Heart left ventricle (tissue), 16 donors: ENCODE data around the gene SNX20. TPM values are rescaled to one million over a fixed set of nuclear protein-coding genes. Genes with fewer than 3 reads are reported as not detected.

ENCODE experiments used
- ATAC-seq, 4 donors: fragments of 200-7000 bp; cut with Tn5 transposase; one replicate each; pipeline ENCODE4 v1.9.1; 2020 to 2022; ENCODE audit warnings: moderate library complexity in 4 of 4, mild to moderate bottlenecking in 3 of 4, moderate number of reproducible peaks in 1 of 4
- DNase-seq, 5 donors: peaks; one replicate each; pipeline ENCODE4 v3.0.0-alpha.2; 2020
- H3K27ac ChIP-seq, 12 donors: fragments of 200-600 bp; sonication (generic) in 4 of 12; one replicate each; pipeline versions ENCODE4 v1.5.0 to v1.8.0; 2016 to 2022; ENCODE audit warnings: mild to moderate bottlenecking in 2 of 12
- H3K27me3 ChIP-seq, 9 donors: fragments of 200-600 bp; sonication (generic) in 2 of 9; one replicate each; pipeline versions ENCODE4 v1.5.1 to v1.8.0; 2016 to 2022; ENCODE audit warnings: mild to moderate bottlenecking in 3 of 9
- H3K36me3 ChIP-seq, 9 donors: fragments of 200-600 bp; sonication (generic) in 2 of 9; one replicate each; pipeline versions ENCODE4 v1.5.0 to v1.8.0; 2018 to 2022; ENCODE audit warnings: mild to moderate bottlenecking in 2 of 9
- H3K4me1 ChIP-seq, 12 donors: fragments of 200-600 bp; sonication (generic) in 4 of 12; one replicate each; pipeline versions ENCODE4 v1.5.0 to v1.8.0; 2016 to 2022; ENCODE audit warnings: mild to moderate bottlenecking in 3 of 12
- H3K4me3 ChIP-seq, 12 donors: fragments of 200-600 bp; sonication (generic) in 4 of 12; one replicate each; pipeline versions ENCODE4 v1.5.0 to v1.8.0; 2017 to 2022; ENCODE audit warnings: mild to moderate bottlenecking in 9 of 12, moderate library complexity in 4 of 12
- H3K9me3 ChIP-seq, 12 donors: fragments of 200-600 bp; sonication (generic) in 4 of 12; one replicate each; pipeline versions ENCODE4 v1.5.0 to v1.8.0; 2016 to 2022; ENCODE audit warnings: mild to moderate bottlenecking in 1 of 12
- CTCF ChIP-seq, 12 donors: fragments of 200-600 bp; sonication (generic) in 4 of 12; IDR thresholded peaks; one replicate each; pipeline versions ENCODE4 v1.5.0 to v1.8.0; 2018 to 2022; ENCODE audit warnings: antibody characterized with exemption in 12 of 12, mild to moderate bottlenecking in 5 of 12
- POLR2A ChIP-seq, 2 donors: fragments of 450-650 bp; IDR thresholded peaks; one replicate each; pipeline ENCODE4 v1.6.1; 2017; ENCODE audit warnings: antibody characterized with exemption in 2 of 2, mild to moderate bottlenecking in 2 of 2, moderate library complexity in 2 of 2
- WGBS, 4 donors: extraction: QIAGEN DNeasy Blood & Tissue Kit in 2 of 4; methylation state at CpG; one replicate each; pipeline versions ENCODE4 v1.1.5 to v1.1.7; 2013 to 2018; 5-methylcytosine and 5-hydroxymethylcytosine counted together
- intact Hi-C, 10 donors: fragments of 100-400 bp; cut with DNase I; formaldehyde crosslinking; loops; one replicate each; pipeline versions ENCODE4 v1.11.1 to v1.14.2; 2022
- polyA plus RNA-seq, 2 donors: library from polyadenylated mRNA; stranded (reverse); fragments of 200-250 nt; gene quantifications; one replicate each; pipeline ENCODE4 v1.2.3, GENCODE V29; 2013
- total RNA-seq, 9 donors: library from RNA; depleted of rRNA in 2 of 9; stranded (reverse); fragments of >200 nt in 2 of 9; fragmentation: NEBNext Ultra II Directional in 3 of 9; extraction: Animal tissue kit (Norgen Biotek cat#: 25700) in 3 of 9; gene quantifications; one replicate each; pipeline versions ENCODE4 v1.1.0 to v1.2.4, GENCODE V29; 2016 to 2023
- donor health status: ischemic (EF 13 %, LVEDD 7.1; RV severe dilation, severe dysfunction).
- donor health status: healthy with polysubstance abuse.
- donor health status: DM: no; HTN: yes; CAD: no.
- donor health status: DM: no; HTN: no; CAD: no.
- donor health status: ischemic (EF 25% LVEDD 6.9; RV normal size, moderate dysfunction).
- donor health status: ischemic (EF 25% LVEDD 5.7; RV mildly dilated, moderate dysfunction).
- donor health status: healthy.
- donor health status: DM: yes; HTN: yes; CAD: no.
- donor health status: ischemic (EF 35%, LVEDD 5.7; RV mildly dilated, moderate dysfunction).
- donor health status: nonischemic (EF 11% LVEDD 7.7; RV severe dilation, severe dysfunction).
- donor health status: DM: yes; HTN: yes; CAD: no.
- donor health status: PGD.
- donor health status: ischemic (EF 29% LVEDD 5.4; RV normal size, mild dysfunction).
- donor health status: nonischemic (EF 23%, LVEDD 6.1; RV moderate dilation, normal function).

The SNX20 gene
- total and polyA plus RNA-seq, 11 donors = 0.27 to 11.9 (median 0.64) TPM

- TF ChIP-seq POLR2A (IDR thresholded peaks at IDR 0.05) (no peak), CTCF (IDR thresholded peaks at IDR 0.05) (no peak)
- no peak overlapping the region for H3K27ac ChIP-seq
- intact Hi-C loops = loop anchor here in 1 of 10 donors (5.0 kb wide), 1 partner anchor 38 kb away; the partner anchor contains the start of gene CYLD
- H3K4me1 ChIP-seq = peaks cover 0 to 44% (median 0%) of the 10 kb centered on the region in 12 donors
- H3K27me3 ChIP-seq = no peaks in the 10 kb centered on the region
- H3K4me3 ChIP-seq = no peak overlapping the region
- WGBS, 4 donors = 85 to 94% (median 85%) methylated on average over 1 of the region's 1 CpG
- no peak for ATAC-seq
- peaks cover 0 to 21% (median 13%) of the 10 kb centered on the region in 12 donors for H3K9me3 ChIP-seq
- H3K36me3 ChIP-seq = peaks cover 0 to 35% (median 0%) of the 10 kb centered on the region in 9 donors
- DNase-seq = no peak
Observed at GRCh38 chr16:50704245-50704644, 23.1 kb upstream of the SNX20 start.

DNA sequence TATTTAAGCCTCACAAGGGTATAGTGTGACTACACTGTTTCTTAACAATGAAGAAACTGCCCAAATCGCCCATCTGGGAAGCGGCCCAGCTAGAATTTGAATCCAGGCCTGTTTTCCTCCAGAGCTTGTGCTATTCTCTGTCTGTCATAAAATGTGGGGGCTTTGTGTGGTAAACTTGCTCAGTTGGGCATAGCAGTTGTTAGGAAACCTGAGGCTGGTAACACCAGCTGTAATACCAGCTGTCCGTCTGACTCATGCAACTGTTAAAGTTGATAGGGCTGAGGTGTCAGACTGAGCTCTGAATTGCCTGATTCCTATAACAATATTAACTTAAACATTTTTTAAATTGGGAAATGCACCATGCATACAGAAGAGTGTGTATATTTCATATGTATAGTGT lies 21.6 kb upstream of the SNX20 start:
- no peak for TF ChIP-seq CTCF (IDR thresholded peaks at IDR 0.05)
- no peak for TF ChIP-seq POLR2A (IDR thresholded peaks at IDR 0.05)
- ATAC-seq = no peak
- H3K27ac ChIP-seq = no peak overlapping the region
- H3K27me3 ChIP-seq = no peaks in the 10 kb centered on the region
- H3K4me1 ChIP-seq = peaks cover 0 to 45% (median 8%) of the 10 kb centered on the region in 12 donors
- WGBS, 4 donors = 92 to 95% (median 95%) methylated on average over 3 of the region's 3 CpGs
- peaks cover 0 to 23% (median 0%) of the 10 kb centered on the region in 9 donors for H3K36me3 ChIP-seq
- intact Hi-C loops = loop anchor here in 1 of 10 donors (5.0 kb wide), 1 partner anchor 40 kb away; the partner anchor contains the start of gene CYLD
- H3K9me3 ChIP-seq = peaks cover 0 to 21% (median 13%) of the 10 kb centered on the region in 12 donors
- H3K4me3 ChIP-seq = no peak overlapping the region
- DNase-seq = no peak

DNA sequence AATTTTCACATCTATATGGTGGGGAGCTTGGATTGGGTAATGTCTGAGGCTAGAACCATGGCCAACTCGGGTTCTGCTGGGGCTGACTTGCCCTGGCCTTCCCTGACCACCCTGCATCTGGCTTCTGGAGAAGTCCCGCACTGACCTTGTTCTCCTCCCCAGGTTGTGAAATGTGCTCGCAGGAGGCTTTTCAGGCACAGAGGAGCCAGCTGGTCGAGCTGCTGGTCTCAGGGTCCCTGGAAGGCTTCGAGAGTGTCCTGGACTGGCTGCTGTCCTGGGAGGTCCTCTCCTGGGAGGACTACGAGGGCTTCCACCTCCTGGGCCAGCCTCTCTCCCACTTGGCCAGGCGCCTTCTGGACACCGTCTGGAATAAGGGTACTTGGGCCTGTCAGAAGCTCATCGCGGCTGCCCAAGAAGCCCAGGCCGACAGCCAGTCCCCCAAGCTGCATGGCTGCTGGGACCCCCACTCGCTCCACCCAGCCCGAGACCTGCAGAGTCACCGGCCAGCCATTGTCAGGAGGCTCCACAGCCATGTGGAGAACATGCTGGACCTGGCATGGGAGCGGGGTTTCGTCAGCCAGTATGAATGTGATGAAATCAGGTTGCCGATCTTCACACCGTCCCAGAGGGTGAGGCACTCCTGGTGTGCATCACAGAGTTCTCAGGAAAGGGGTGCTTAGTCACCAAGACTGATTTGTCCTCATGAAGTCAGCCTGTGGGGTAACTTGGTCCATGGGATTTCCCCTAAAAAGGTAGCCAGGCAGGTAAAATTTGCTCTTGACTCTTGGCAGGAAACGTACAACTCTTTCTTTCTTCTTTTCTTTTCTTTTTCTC lies 18.4 kb upstream of the SNX20 start:
- H3K27ac ChIP-seq = peak overlapping the region in 1 of 12 donors; percentile 64
- TF ChIP-seq CTCF (IDR thresholded peaks at IDR 0.05) = no peak
- no peak for TF ChIP-seq POLR2A (IDR thresholded peaks at IDR 0.05)

More for the DNA sequence above, 18.4 kb upstream of the SNX20 start:
- Histone ChIP-seq H3K4me3 (no peak overlapping the region), H3K36me3 (peaks cover 0 to 22% (median 0%) of the 10 kb centered on the region in 9 donors), H3K4me1 (peaks cover 4 to 64% (median 25%) of the 10 kb centered on the region in 12 donors), H3K27me3 (no peaks in the 10 kb centered on the region), H3K9me3 (peaks cover 0 to 12% (median 9%) of the 10 kb centered on the region in 12 donors)
- ATAC-seq (no peak), DNase-seq (no peak)
- WGBS, 4 donors = 82 to 91% (median 86%) methylated on average over 15 to 19 of the region's 19 CpGs
- intact Hi-C loops = loop anchor here in 6 of 10 donors (5.0 to 10.0 kb wide), 2 partner anchors 43 to 45 kb away; partner anchors contain the start of gene CYLD (in 6 of the 6)
